NCI-H510A treated with DMSO at 0.1 percent for 48 hours (cell line): ENCODE results near the gene VIPR1.

Experiments used
- DNase-seq: peaks from one replicate; lab custom pipeline; 2025; lab: John Stamatoyannopoulos, UW

The VIPR1 gene

DNA sequence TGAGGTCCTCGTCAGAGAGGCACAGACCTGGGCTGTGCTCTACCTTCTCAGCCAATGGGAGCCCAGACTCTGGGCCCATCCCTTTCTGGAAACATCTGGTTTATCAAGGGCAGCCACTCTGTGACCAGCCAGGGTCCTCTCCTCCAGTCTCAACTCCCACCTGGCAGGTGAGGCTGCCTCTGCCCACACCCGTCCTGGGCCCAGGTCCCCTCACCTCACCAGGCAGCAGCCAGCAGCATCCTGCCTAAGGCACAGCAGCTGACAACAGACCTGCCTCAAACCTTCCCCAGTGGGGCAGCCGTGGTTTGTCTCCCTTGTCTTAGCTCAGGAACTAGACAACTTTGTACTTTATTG, 8.7 kb upstream of the VIPR1 start:
- no peak for DNase-seq

GRCh38 chr3:42495393-42495792, 7.0 kb upstream of the VIPR1 start:
- no peak for DNase-seq

- DNase-seq: no peak
Observed at GRCh38 chr3:42497009-42497731, 5.3 kb upstream of the VIPR1 start.

DNA sequence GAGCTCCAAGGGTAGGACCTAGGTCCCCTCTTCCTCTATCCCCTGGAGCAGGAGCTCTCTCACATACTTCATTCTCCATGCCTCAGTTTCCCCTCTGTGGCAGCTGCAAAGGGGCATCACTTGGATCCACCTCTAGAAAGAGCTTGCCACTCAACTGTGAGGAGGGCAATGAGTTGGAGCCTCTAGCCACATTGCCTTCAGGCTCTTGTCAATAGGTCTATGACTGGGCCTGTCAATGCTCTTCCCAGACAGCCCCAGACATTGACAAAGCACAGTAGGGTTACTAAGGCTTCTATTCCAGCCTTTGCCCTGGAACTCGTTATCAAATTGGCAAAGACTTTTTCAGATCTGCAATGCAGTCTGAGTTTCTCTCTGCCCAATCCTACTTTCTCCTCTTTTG, 4.4 kb upstream of the VIPR1 start:
- DNase-seq: no peak

DNA sequence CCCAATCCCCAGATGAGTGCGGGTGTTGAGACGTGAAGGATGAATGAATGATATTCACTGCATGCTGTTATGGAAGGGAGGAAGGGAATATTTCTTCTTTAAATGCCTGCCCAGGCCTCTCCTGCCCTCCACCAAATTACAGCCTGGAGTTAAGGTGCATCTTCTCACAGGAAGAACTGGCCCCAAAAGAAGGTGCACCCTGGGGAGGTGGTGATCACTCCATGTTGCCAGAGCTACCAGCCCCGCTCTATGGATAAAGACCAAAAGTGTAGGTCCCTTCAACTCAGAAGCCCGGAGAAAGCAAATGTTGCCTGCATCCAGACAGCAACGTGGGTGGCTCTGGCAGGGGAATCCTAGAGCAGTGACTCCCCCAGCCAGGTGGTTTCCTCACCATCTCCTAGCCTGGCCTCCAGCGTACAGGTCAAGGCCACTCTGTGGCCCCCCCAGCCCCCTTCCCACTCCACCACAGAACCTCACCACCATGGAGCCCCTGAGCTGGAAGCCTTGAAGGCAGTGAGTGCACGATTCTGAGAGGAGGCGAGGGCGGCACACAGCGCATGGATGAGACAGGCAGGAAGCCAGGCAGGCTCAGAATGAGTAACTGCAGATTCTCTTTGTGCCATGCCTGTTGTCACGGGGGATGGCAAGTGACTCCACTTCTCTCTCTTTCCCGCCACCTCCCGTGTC, 3.5 kb upstream of the VIPR1 start:
- no peak for DNase-seq

DNA sequence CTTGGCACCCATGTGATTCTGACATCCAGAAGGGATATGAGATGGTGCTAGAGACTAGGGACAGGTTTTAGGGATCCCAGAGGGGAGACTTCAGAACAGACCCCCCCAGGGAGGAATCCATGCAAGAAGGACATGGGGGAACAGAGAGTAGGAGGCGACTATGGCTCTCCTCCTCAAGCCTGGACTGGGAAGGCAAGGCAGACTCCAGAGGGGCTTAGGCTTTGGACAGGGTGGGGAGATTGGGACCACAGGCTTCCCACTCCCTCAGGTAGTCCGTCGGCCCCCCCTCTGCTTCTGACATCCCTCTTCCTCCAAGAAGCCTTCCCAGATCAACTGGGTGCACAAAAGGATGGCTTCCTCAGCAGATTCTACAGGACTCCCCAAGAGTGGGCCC, 3.0 kb upstream of the VIPR1 start:
- DNase-seq: no peak

DNA sequence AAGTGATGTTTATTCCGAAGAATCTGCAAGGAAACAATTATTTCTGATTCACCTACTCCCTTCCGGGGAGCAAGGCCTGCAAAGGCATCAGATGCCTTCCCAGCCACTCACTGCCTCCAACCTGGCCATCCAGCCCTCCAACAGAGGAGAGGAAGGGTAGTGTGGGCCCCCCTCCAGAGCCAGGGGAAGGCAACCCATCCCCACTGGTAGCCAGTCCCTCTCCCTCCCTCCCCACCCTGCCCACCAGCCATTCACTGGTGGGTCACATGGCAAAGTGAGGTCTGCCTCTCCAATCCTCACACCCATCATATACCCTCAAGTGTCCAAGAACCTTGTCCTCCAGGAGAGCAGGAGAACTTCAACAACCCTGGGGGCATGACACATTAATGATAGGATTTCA, 2.4 kb upstream of the VIPR1 start:
- DNase-seq: no peak

DNA sequence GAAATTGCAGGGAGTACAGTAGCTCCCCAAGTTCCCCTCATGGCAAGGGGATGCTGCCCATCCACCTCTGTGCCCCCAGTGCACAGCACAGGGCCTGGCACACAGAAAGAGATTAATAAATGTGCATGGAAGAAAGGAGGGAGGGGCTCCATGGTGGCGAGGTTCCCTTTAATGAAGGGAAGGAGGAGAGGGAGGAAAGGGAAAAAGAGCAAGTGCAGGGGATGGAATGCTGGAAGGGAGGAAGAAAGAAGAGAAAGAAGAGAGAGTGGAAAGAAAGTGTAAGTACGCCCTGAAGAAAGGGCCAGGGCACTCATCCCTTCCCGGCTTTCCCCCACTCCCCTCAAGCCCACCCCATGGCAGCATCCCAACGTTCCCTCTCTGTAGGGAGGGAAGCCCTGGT, 1.5 kb upstream of the VIPR1 start:
- DNase-seq: no peak

GRCh38 chr3:42501321-42501680, 1.1 kb upstream of the VIPR1 start:
- peak; percentile 9 for DNase-seq

GRCh38 chr3:42501681-42502428, 588 bp upstream of the VIPR1 start:
- DNase-seq: peak; percentile 61

DNA sequence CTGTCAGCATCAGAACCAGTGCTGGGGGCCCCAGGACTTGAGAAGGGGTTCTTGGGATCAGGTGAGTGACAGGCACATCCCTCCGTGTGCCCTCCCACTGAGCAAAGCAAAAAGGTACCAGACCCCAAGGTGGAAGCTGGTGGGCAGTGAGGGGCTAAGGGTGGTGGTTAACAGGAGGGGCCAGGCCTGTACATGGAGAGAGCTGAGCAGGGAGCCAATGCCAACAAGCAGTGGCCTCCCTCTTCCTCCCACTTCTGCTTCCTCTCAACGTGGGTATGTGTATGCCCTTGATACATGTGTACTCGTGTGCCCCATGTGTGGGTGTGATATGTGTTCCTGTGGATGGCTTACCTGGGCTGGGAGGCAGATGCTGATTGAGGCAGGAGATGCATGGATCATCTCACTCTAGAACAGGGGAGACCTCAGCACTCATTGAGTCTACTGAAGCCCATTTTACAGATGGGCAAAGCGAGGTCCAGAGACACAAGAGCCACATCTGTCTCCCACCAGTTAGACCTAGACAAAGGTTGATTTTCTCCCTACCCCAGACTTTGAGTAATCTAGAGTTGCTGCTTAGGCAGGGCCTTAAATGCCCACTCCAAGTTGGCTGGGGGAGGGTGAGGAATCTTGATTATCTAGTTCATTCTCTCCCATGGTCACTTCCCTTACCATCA, 945 bp downstream of the VIPR1 start:
- no peak for DNase-seq

- DNase-seq: no peak
Observed at GRCh38 chr3:42503957-42504333, 1.5 kb downstream of the VIPR1 start.

- DNase-seq: no peak
Observed at GRCh38 chr3:42504334-42505127, 2.1 kb downstream of the VIPR1 start.

DNA sequence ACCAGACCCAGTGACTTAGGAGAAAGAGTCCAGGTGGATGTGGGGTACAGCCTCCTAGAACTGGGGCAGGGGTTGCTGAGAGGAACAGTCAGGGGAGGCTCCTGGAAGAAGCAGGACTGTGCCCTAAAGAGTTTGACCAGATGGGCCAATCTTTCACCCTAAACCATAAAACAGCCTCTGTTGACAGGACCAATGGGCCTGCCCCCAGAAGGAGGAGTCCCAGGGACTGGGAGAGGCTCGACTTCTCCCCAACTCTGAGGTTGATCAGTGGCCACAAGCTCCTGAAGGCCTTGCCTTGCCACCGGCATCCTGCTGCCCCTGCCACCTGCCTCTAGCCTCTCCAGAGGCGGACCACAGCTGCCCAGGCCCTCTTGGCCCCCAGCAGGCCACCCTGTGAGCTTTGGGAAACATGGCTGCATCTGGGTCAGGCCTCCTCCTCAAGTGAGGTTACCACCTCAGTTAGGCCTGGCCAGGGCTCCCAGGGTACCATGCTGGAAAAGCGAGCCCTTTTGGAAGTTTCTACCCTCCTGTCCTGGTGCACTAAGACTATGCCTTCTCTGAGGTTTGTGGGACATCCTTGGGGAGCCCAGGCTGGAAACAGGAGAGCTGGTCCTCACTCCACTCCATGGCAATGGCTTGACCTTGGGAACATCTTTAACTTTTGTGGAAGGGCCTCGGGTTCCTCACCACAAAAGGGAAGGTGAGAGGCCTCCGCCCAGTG, 2.8 kb downstream of the VIPR1 start:
- DNase-seq: no peak

DNA sequence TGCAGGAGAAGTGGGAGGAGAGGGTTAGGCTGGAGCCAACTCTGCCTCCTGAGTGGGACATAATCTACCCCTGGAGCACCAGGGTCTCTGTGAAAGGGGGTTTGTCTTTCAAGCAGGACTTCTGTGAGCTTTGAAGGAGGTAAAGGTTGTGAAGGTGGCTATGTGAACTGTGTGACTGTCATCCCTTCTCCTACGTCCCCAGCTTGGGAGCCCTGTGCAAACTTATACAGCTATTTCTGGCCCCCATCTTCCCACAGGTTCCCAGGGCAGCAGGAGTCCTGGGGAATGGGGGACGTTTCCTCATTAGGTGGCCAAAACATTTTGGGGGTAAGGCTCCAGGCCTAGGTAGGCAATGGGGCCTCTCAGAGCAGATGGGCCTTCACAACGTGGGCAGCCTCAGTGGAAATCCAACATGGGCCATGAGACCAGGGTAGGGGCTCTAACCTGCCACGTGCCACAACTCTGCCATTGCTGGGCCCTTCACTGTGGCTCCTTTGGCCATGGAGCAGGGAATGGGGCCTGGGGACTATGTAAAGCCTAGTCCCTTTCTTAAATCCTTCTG, 3.5 kb downstream of the VIPR1 start:
- no peak for DNase-seq

DNA sequence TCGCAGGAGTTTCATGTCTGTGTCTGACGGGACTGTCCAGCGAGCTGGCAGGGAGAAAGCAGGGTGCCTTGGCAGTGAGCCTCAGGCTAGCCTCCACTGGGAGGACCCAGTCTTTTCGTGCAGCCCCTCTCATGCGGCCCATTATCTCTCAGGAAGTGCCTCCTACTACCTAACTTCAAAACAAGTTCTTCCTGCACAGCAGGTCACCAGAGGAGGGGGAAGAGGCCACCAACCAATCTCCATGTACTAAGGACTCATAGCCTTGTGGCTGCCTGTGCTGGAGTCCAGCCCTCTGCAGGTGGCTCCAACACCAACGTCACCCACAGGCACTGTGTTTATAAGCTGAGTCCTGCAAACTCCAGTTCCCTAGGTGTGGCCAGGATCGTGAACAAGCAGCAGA, 4.8 kb downstream of the VIPR1 start:
- DNase-seq: peak; percentile 63

GRCh38 chr3:42507761-42508335, 5.4 kb downstream of the VIPR1 start:
- no peak for DNase-seq

GRCh38 chr3:42508562-42508961, 6.1 kb downstream of the VIPR1 start:
- DNase-seq: no peak

- no peak for DNase-seq
Observed at GRCh38 chr3:42509111-42509510, 6.7 kb downstream of the VIPR1 start.

DNA sequence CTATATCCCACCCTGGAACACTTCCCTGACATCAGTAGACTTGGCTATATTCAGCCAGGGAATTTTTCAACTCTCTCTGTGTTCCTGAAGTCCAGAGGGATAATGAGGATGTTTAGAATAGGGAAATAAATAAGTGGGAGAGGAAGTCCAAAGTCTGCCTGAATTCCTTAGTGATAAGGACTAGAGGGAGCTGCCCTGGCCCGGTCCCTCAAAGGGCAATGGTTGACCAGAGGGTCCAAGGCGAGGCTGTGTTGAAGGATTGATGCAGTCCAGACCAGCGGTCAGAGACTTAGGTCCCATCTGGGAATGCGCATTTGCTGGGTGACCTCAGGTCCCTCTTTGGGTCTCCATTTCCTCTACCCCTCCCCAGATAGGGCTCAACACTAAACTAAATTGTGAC, 7.9 kb downstream of the VIPR1 start:
- no peak for DNase-seq

DNA sequence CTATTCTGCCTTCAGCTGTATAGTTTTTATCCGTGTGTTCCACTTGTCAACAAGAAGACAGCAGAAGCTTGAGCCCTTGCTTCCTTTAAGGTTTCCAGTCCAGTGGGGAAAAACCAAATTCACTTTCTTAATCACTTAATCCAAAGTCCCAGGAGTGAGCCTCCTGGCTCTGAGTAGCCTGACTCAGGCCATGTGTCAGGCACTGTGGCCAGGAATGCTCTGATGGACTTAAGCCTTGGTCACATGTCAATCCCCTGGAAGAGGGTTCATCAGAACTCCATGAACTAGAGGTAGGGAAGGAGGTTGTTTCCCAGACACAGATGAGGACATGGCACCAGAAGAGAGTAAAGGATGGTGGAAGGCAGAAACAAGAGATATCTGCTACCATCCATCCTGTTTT, 8.8 kb downstream of the VIPR1 start:
- no peak for DNase-seq
